ENCODE results near the gene PACRG.

GRCh38 chr6:163122365-163122764 lies 394.6 kb downstream of the PACRG start:
- TF ChIP-seq CTCF (IDR thresholded peaks at IDR 0.05; ENCODE audit: insufficient read depth, low read length, poor library complexity, severe bottlenecking) (no peak), EZH2phosphoT487 (conservative IDR thresholded peaks at IDR 0.05; ENCODE audit: low read length) (no peak)
